ENCODE results near the gene DEFB116.
"Not testable (repeated sequence)": the region's sequence is repeated elsewhere in the genome, so short reads cannot be mapped to it uniquely, and the experiment has no call there.

Gene DEFB116, protein sequence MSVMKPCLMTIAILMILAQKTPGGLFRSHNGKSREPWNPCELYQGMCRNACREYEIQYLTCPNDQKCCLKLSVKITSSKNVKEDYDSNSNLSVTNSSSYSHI

DNA sequence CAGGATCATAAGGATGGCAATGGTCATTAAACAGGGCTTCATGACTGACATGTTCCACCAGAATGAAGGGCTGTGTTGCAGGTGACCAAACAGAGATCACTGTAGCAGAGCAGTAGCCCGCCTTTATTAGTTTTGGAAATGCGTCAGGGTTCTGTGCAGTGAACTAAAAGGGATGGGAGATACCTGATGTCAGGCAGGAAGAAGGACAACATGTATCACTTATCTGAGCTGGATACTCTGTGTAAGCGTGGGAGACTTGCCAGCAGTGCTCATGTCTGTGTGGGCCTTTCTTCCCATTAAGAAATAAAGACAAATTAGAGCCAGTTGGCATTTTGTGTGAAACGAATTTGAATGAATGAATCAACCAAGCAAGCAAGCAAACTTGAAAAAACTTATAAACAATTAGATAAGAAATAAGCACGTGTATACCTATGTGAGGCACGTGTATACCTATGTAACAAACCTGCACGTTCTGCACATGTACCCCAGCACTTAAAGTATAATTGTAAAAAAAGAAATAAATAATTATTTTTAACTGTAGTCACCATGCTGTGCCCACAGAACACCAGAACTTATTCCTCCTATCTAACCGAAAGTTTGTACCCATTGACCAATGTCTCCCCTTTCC, at the start of gene DEFB116:
DEFB116 (minus strand) TSS at position 51 of the 628 bp plus-strand sequence; CDS start at position 51, 0 bp downstream.
- DNase-seq: no peak

- DNase-seq: no peak
Measured at GRCh38 chr20:31355981-31356380, 47.6 kb upstream of the DEFB116 start.

- DNase-seq: no peak
Measured at GRCh38 chr20:31341470-31341869, 33.1 kb upstream of the DEFB116 start.

DNA sequence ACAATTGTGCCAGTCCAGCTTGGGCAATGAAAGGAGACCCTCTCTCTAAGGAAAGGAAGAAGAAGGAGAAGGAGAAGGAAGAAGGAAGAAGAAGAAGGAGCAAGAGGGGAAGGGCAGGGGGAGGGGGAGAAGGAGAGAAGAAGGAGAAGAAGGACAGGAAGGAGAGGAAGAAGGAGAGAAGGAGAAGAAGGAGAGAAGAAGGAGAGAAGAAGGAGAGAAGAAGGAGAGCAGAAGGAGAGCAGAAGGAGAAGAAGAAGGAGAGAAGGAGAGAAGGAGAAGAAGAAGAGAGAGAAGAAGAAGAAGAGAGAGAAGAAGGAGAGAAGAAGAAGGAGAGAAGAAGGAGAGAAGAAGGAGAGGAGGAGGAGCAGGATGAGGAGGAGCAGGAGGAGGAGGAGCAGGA, 22.5 kb upstream of the DEFB116 start:
- DNase-seq: no peak

DNA sequence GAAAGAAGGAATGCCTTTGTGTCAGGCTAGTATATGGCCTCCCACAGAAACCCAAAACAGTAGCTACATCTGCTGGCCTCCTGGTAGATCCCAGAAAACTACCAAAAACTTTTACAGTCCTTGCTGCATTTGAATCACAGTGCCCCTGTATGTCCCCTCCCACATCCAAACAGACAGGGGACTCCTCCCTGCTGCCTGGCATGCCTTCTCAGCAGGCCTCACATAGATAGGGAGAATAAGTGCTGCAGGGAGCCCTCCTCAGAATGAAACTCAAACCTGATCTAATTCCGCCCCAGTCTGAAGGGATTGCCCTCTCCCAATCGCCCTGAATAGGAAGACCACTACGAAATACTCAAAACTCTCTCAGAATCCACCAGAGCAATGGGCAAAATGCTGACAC, 14.1 kb upstream of the DEFB116 start:
- no peak for DNase-seq

- DNase-seq: not testable (repeated sequence)
Measured at GRCh38 chr20:31284964-31285363, 23.4 kb downstream of the DEFB116 start.

DNA sequence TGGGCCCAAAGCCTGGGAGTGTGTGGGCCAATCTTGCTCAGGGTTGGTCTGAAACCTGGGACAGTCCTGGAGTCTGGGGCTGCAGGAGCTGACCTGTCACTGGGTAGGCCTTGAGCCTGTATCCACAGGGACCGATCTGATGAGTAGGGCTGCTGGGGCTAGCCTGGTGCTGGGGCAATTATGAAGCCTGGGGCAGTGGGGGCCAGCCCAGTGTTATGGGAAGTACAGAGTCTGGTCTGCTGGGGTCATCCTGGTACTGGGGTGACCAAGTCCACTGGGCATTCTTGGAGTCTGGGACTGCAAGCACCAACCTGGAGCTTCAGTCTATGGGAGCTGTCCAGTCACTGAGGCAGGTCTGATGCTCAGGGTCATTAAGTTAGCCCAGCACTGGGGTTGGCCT, 30.2 kb downstream of the DEFB116 start:
- DNase-seq: no peak

DNA sequence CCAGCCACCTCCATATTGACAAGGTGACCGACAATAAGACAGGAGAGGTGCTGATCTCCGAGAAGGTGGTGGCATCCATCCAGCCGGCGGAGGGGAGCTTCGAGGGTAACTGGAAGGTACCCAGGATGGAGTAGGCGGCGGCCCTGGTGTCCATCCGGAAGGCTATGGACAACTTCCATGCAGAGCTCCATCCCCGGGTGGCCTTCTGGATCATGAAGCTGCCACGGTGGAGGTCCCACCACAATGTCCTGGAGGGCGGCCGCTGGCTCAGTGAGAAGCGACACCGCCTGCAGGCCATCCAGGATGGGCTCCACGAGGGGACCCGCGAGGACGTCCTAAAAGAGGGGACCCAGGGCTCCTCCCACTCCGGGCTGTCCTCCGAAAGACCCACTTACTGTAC, 33.9 kb downstream of the DEFB116 start:
- no peak for DNase-seq

DNA sequence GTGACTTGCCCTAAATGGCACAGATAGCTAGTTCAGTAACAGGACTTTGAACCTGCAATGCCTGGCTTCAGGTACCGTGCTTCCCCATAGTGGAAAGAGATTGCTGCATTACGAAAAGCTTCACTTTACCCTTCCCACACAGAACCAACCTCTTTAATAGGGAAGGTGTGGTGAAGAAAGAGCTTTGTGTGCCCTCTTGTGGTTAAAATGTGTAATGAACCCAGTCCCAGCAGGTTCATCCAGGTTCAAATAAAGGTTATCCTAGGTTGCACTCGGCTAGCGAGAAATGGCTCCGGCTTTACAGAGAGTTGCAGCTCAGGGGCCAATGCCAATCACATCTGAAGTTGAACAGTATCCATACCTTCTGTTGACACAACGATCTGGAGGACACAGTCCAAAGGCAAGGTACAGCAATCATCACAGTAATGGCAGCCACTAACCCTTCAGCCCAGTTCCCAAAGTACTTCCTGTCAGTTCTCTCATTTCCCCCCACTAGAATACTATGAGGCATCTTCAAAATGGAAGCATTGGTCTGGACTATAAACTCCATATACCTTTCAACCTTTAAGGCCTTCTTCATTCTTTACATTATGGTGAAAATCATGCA, 48.0 kb downstream of the DEFB116 start:
- DNase-seq: no peak

DNA sequence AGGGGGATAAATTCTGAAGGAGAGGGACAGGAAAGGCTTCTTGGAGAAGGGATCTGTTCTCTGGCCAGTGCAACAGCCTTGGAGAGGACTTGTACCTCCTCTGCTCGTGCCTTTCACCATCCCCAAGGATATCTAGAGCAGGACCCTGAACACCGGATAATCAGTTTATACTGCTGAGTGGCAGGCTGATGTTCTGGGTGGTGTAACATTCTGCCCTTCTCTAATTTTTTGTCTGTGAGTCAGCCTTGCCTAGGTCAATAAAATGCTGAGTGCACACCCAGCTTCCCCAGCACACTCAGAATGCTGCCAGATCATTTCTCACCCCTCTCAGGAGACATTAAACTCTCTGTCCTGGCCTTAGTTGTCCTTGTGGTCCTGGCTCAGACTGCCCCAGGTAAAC, 51.0 kb downstream of the DEFB116 start, which contains the start of gene DEFB115:
DEFB115 (plus strand) TSS at position 301 of the 400 bp plus-strand sequence; CDS start at position 301, 0 bp downstream.
- no peak for DNase-seq

DNA sequence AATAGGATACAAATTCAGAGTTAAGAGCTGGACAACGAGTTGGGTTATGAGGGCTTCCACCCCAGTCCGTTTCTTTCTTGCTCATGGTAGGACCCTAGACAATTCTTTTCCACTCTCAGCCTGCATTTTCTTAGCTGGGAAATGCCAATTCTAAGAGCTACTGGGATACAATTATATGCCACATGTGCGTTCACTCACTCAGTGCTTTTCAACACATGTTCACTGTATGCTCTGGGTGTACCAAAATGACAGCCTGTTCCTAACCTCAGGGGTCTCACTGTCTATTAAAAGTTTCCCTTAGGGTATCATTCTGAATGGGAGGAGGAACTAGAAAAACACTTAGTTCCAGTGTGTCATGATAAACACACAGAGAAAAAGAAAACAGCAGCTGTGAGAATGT, 51.4 kb downstream of the DEFB116 start:
- no peak for DNase-seq
